HCT116 (cell line): ENCODE results near the gene KSR1. TPM values are rescaled to one million over a fixed set of nuclear protein-coding genes. Genes with fewer than 3 reads are reported as not detected.

Source experiments
- ATAC-seq: fragments of 200-7000 bp; cut with Tn5 transposase; 2 replicates; pipeline ENCODE4 v1.9.1; 2020; ENCODE audit warnings: mild to moderate bottlenecking, moderate library complexity
- BruUV-seq: library from RNA; stranded (reverse); fragments of 400-500 nt; replicated peaks from 2 replicates; lab custom pipeline; 2021; lab: Mats Ljungman, UMichigan
- CTCF ChIA-PET: fragments of 300-600 bp; sonication (Branson Sonifier 250); formaldehyde crosslinking; loops from one replicate; lab custom pipeline; 2021; ENCODE audit warnings: antibody characterized with exemption; lab: Charles Lee
- POLR2A ChIA-PET: fragments of 300-600, 350-600 bp; sonication (Branson Sonifier 250); formaldehyde crosslinking; loops from one replicate; lab custom pipeline; 2021; ENCODE audit warnings: antibody characterized with exemption; lab: Charles Lee
- RAD21 ChIA-PET, 2 experiments: fragments of 300-600 bp; sonication (Branson Sonifier 250); formaldehyde crosslinking; loops; one replicate each; lab custom pipeline; 2023; ENCODE audit warnings: low total read pairs in 2 of 2; ENCODE audit not compliant: uncharacterized antibody in 2 of 2, unreplicated experiment in 2 of 2, low non-redundant PET in 1 of 2; lab: Charles Lee
- DNase-seq: peaks from one replicate; pipeline ENCODE4 v3.0.0-alpha.2; 2010; ENCODE audit warnings: low read depth, low spot score
- H2AFZ ChIP-seq: fragments of 200-600 bp; shearing (Covaris generic), sonication (generic); 2 replicates; pipeline ENCODE4 v1.6.1; 2017; ENCODE audit warnings: low read depth, mixed run types, mixed read lengths, antibody characterized with exemption, low read length; ENCODE audit not compliant: poor library complexity, severe bottlenecking
- H3K27ac ChIP-seq: 2 replicates; pipeline ENCODE4 v1.5.1; 2012; ENCODE audit warnings: low read depth, low read length
- H3K27me3 ChIP-seq: fragments of 200-600 bp; sonication (generic); 2 replicates; pipeline ENCODE4 v1.6.1; 2016; ENCODE audit warnings: mixed run types, low read length, mixed read lengths; ENCODE audit not compliant: insufficient read depth
- H3K36me3 ChIP-seq, 2 experiments: fragments of 200-500 bp in 1 of 2; fragments of 200-600 bp in 1 of 2; sonication (Bioruptor generic) in 1 of 2; sonication (generic) in 1 of 2; 2 replicates each; pipeline versions ENCODE4 v1.5.1 to v1.6.1; 2014 to 2016; ENCODE audit warnings: low read length in 2 of 2, inconsistent platforms in 1 of 2, mixed read lengths in 1 of 2, mixed run types in 1 of 2; ENCODE audit not compliant: insufficient read depth in 2 of 2, control insufficient read depth in 1 of 2
- H3K4me1 ChIP-seq, 2 experiments: fragments of 200-600 bp in 1 of 2; sonication (generic) in 1 of 2; 2 replicates each; pipeline versions ENCODE4 v1.5.1 to v1.6.1; 2012 to 2017; ENCODE audit warnings: low read length in 2 of 2, inconsistent platforms in 1 of 2, mild to moderate bottlenecking in 1 of 2, mixed read lengths in 1 of 2, mixed run types in 1 of 2, moderate library complexity in 1 of 2; ENCODE audit not compliant: insufficient read depth in 2 of 2, control insufficient read depth in 1 of 2
- H3K4me2 ChIP-seq: fragments of 200-600 bp; sonication (generic); 2 replicates; pipeline ENCODE4 v1.6.1; 2017; ENCODE audit warnings: mixed run types, low read length, mixed read lengths
- H3K4me3 ChIP-seq, 2 experiments: fragments of 200-600 bp in 1 of 2; sonication (generic) in 1 of 2; replicated peaks in 1 of 2; 2 replicates each; pipeline ENCODE4 v1.5.1; 2011 to 2016; ENCODE audit warnings: low read length in 2 of 2, control low read depth in 1 of 2, low read depth in 1 of 2, mild to moderate bottlenecking in 1 of 2, mixed read lengths in 1 of 2, mixed run types in 1 of 2
- H3K79me2 ChIP-seq: fragments of 200-600 bp; sonication (generic); 2 replicates; pipeline ENCODE4 v1.6.1; 2017; ENCODE audit warnings: mild to moderate bottlenecking, mixed run types, low read length, moderate library complexity, mixed read lengths; ENCODE audit not compliant: insufficient read depth
- H3K9ac ChIP-seq: fragments of 200-600 bp; sonication (generic); 2 replicates; pipeline ENCODE4 v1.6.1; 2016; ENCODE audit warnings: low read length, mixed read lengths
- H3K9me2 ChIP-seq: fragments of 200-600 bp; sonication (generic), shearing (Covaris generic); 2 replicates; pipeline ENCODE4 v1.6.1; 2017; ENCODE audit warnings: mixed run types, mild to moderate bottlenecking, moderate library complexity; ENCODE audit not compliant: insufficient read depth
- H3K9me3 ChIP-seq, 2 experiments: fragments of 200-500 bp in 1 of 2; fragments of 200-600 bp in 1 of 2; sonication (Bioruptor generic) in 1 of 2; sonication (generic) in 1 of 2; 2 replicates each; pipeline ENCODE4 v1.6.1; 2014 to 2017; ENCODE audit warnings: low read length in 2 of 2, mixed read lengths in 2 of 2, inconsistent platforms in 1 of 2, low read depth in 1 of 2, mild to moderate bottlenecking in 1 of 2, mixed run types in 1 of 2, moderate library complexity in 1 of 2; ENCODE audit not compliant: control insufficient read depth in 1 of 2, insufficient read depth in 1 of 2
- H4K20me1 ChIP-seq: fragments of 200-600 bp; sonication (generic), shearing (Covaris generic); 2 replicates; pipeline ENCODE4 v1.6.1; 2017; ENCODE audit warnings: mixed run types, mild to moderate bottlenecking, moderate library complexity; ENCODE audit not compliant: insufficient read depth
- ATF3 ChIP-seq: IDR thresholded peaks from 2 replicates; pipeline ENCODE4 v1.6.1; 2012
- CEBPB ChIP-seq: IDR thresholded peaks from 2 replicates; pipeline ENCODE4 v1.6.1; 2012; ENCODE audit warnings: low read depth
- CTCF ChIP-seq, 3 experiments: fragments of 200-600 bp in 1 of 3; sonication (generic) in 1 of 3; IDR thresholded peaks in 2 of 3; conservative IDR thresholded peaks in 1 of 3; 2 replicates each; pipeline ENCODE4 v1.5.1; 2012 to 2017; ENCODE audit warnings: low read depth in 2 of 3, low read length in 2 of 3, antibody characterized with exemption in 1 of 3, borderline replicate concordance in 1 of 3, control low read depth in 1 of 3, mild to moderate bottlenecking in 1 of 3, mixed read lengths in 1 of 3, mixed run types in 1 of 3, moderate library complexity in 1 of 3; ENCODE audit not compliant: insufficient read depth in 1 of 3
- ELF1 ChIP-seq: IDR thresholded peaks from 2 replicates; pipeline ENCODE4 v1.6.1; 2012; ENCODE audit warnings: low read depth, borderline replicate concordance
- FOSL1 ChIP-seq: IDR thresholded peaks from 2 replicates; pipeline ENCODE4 v1.6.1; 2012; ENCODE audit warnings: low read depth
- JUND ChIP-seq: IDR thresholded peaks from 2 replicates; pipeline ENCODE4 v1.6.1; 2012
- MAX ChIP-seq: IDR thresholded peaks from 2 replicates; pipeline ENCODE4 v1.6.1; 2012
- POLR2A ChIP-seq: IDR thresholded peaks from 2 replicates; pipeline ENCODE4 v1.7.0; 2011; ENCODE audit warnings: borderline replicate concordance; ENCODE audit not compliant: insufficient read depth, insufficient read length; ENCODE audit errors: extremely low read depth
- REST ChIP-seq: IDR thresholded peaks from 2 replicates; pipeline ENCODE4 v1.6.1; 2012; ENCODE audit warnings: low read depth
- SP1 ChIP-seq: IDR thresholded peaks from 2 replicates; pipeline ENCODE4 v1.6.1; 2012; ENCODE audit warnings: low read depth
- TCF7L2 ChIP-seq: IDR thresholded peaks from 2 replicates; pipeline ENCODE4 v1.7.0; 2011; ENCODE audit warnings: borderline replicate concordance, inconsistent platforms; ENCODE audit not compliant: insufficient read depth, insufficient read length; ENCODE audit errors: extremely low read depth
- intact Hi-C: fragments of 100-400 bp; cut with micrococcal nuclease; formaldehyde crosslinking; loops from 2 replicates; pipeline ENCODE4 v1.10.0; 2022
- total RNA-seq: library from RNA; stranded (reverse); gene quantifications from one replicate; pipeline ENCODE4 v1.2.1, GENCODE V29; 2021; ENCODE audit not compliant: unreplicated experiment

Gene KSR1
- total RNA-seq, 1 experiment from 2014 or later, result 16.5 TPM

GRCh38 chr17:27600471-27600870 is 144.2 kb downstream of the KSR1 start:
- RAD21 ChIA-PET, result interaction anchor here (0.7 to 1.9 kb wide), 9 partner anchors 106 to 364 kb away, joined by 3 to 9 read pairs (median 5); no protein-coding TSS in a partner anchor
- POLR2A ChIA-PET, result interaction anchor here (1.0 to 1.6 kb wide), 3 partner anchors 143 to 306 kb away, joined by 3 to 6 read pairs (median 4); no protein-coding TSS in a partner anchor
- no peak for ATAC-seq
- DNase-seq, result no peak
- TF ChIP-seq ELF1 (no peak), MAX (no peak), TCF7L2 (no peak), CEBPB (no peak), REST (no peak), JUND (no peak), POLR2A (no peak), ATF3 (no peak), SP1 (no peak), FOSL1 (no peak), CTCF (IDR thresholded peaks at IDR 0.05 in 2 of 3, conservative IDR thresholded peaks at IDR 0.05 in 1 of 3; ENCODE audit: borderline replicate concordance in 1 of 3, insufficient read depth in 1 of 3, low read depth in 2 of 3, low read length in 2 of 3) (no peak)
- no peaks in the 10 kb centered on the region for H3K9me2 ChIP-seq
- H3K4me1 ChIP-seq, result peaks cover 12 to 16% of the 10 kb centered on the region in 2 experiments
- H3K27ac ChIP-seq, result no peak overlapping the region
- no peaks in the 10 kb centered on the region for H3K27me3 ChIP-seq
- BruUV-seq, result no TSS peak
- H2AFZ ChIP-seq, result no peak overlapping the region
- H3K4me2 ChIP-seq, result peak overlapping the region; percentile 42
- no peaks in the 10 kb centered on the region for H3K36me3 ChIP-seq
- H3K9ac ChIP-seq, result no peak overlapping the region
- H3K79me2 ChIP-seq, result no peaks in the 10 kb centered on the region
- no peaks in the 10 kb centered on the region for H4K20me1 ChIP-seq
- no peaks in the 10 kb centered on the region for H3K9me3 ChIP-seq
- intact Hi-C loops, result loop anchor here (2.0 kb wide), 3 partner anchors 32 to 364 kb away; no protein-coding TSS in a partner anchor
- H3K4me3 ChIP-seq, result no peak overlapping the region
- CTCF ChIA-PET, result interaction anchor here (0.7 to 4.2 kb wide), 38 partner anchors 8 to 403 kb away, joined by 3 to 58 read pairs (median 6); partner anchors contain the start of gene KSR1
